Stimulated activated CD4-positive, alpha-beta T cell treated with anti-CD3 and anti-CD28 coated beads, Interleukin-2, amount 100 ng/mL, for 24 hours (primary cell): ENCODE results near the gene MRPS6.

Source experiments
- DNase-seq, 2 donors: peaks; one replicate each; pipeline ENCODE4 v3.0.0-alpha.2; 2020

MRPS6 gene

GRCh38 chr21:34182436-34182835 lies 109.1 kb downstream of the MRPS6 start:
- no peak for DNase-seq

GRCh38 chr21:34183331-34183928 lies 110.1 kb downstream of the MRPS6 start:
- no peak for DNase-seq

GRCh38 chr21:34184232-34184631 lies 110.9 kb downstream of the MRPS6 start:
- DNase-seq: no peak

- no peak for DNase-seq
Measured at GRCh38 chr21:34185026-34185750, 111.8 kb downstream of the MRPS6 start.

GRCh38 chr21:34186109-34186719 lies 112.8 kb downstream of the MRPS6 start:
- DNase-seq: no peak

GRCh38 chr21:34187935-34188334 lies 114.6 kb downstream of the MRPS6 start:
- no peak for DNase-seq

- no peak for DNase-seq
Measured at GRCh38 chr21:34189506-34189905, 116.1 kb downstream of the MRPS6 start.

GRCh38 chr21:34190576-34191321 lies 117.4 kb downstream of the MRPS6 start:
- no peak for DNase-seq

GRCh38 chr21:34191876-34192275 lies 118.5 kb downstream of the MRPS6 start:
- DNase-seq: no peak
